HG03139 (cell line): Measurements from ENCODE around the gene MMP23B.
"Not testable (repeated sequence)": the region's sequence is repeated elsewhere in the genome, so short reads cannot be mapped to it uniquely, and the experiment has no call there.

Experiments used
- ATAC-seq: cut with Tn5 transposase; IDR thresholded peaks from one replicate; pipeline ENCODE4 v1.9.1; 2021; ENCODE audit not compliant: unreplicated experiment

MMP23B gene

GRCh38 chr1:1664941-1665814 lies 33.2 kb downstream of the MMP23B start:
- ATAC-seq, result no peak

- no peak for ATAC-seq
Measured at GRCh38 chr1:1665815-1666251, 33.9 kb downstream of the MMP23B start.

GRCh38 chr1:1666526-1666925 lies 34.6 kb downstream of the MMP23B start:
- no peak for ATAC-seq

- no peak for ATAC-seq
Measured at GRCh38 chr1:1669468-1670440, 37.8 kb downstream of the MMP23B start.

GRCh38 chr1:1670866-1671265 lies 38.9 kb downstream of the MMP23B start:
- ATAC-seq, result no peak

- ATAC-seq, result no peak
Measured at GRCh38 chr1:1671365-1672119, 39.6 kb downstream of the MMP23B start.

GRCh38 chr1:1672181-1672965 lies 40.4 kb downstream of the MMP23B start:
- ATAC-seq, result no peak

- not testable (repeated sequence) for ATAC-seq
Measured at GRCh38 chr1:1674806-1675205, 42.8 kb downstream of the MMP23B start.

- ATAC-seq, result not testable (repeated sequence)
Measured at GRCh38 chr1:1675218-1675617, 43.2 kb downstream of the MMP23B start.

- ATAC-seq, result not testable (repeated sequence)
Measured at GRCh38 chr1:1676087-1676486, 44.1 kb downstream of the MMP23B start.

- peak; percentile 73 for ATAC-seq
Measured at GRCh38 chr1:1677718-1678580, 46.0 kb downstream of the MMP23B start.

- no peak for ATAC-seq
Measured at GRCh38 chr1:1678581-1679380, 46.8 kb downstream of the MMP23B start.

- ATAC-seq, result no peak
Measured at GRCh38 chr1:1680031-1680911, 48.3 kb downstream of the MMP23B start.

- no peak for ATAC-seq
Measured at GRCh38 chr1:1680912-1681273, 48.9 kb downstream of the MMP23B start.

- no peak for ATAC-seq
Measured at GRCh38 chr1:1683104-1683905, 51.3 kb downstream of the MMP23B start.
